Hepatocyte (in vitro differentiated cells): ENCODE results near the gene STARD7. TPM values are rescaled to one million over a fixed set of nuclear protein-coding genes. Genes with fewer than 3 reads are reported as not detected.

Experiments
- DNase-seq: peaks from one replicate; pipeline ENCODE4 v3.0.0-alpha.2; 2016; ENCODE audit warnings: low spot score
- H2AFZ ChIP-seq: fragments of 200-600 bp; sonication (generic); 2 replicates; pipeline ENCODE4 v1.6.0; 2016; ENCODE audit warnings: antibody characterized with exemption, mild to moderate bottlenecking
- H3K27ac ChIP-seq: fragments of 200-600 bp; sonication (generic); 2 replicates; pipeline ENCODE4 v1.5.1; 2016; ENCODE audit warnings: mild to moderate bottlenecking
- H3K27me3 ChIP-seq: fragments of 200-600 bp; sonication (generic); 2 replicates; pipeline ENCODE4 v1.6.1; 2016
- H3K36me3 ChIP-seq: fragments of 200-600 bp; sonication (generic); replicated peaks from 2 replicates; pipeline ENCODE4 v1.5.1; 2016; ENCODE audit warnings: low read depth; ENCODE audit not compliant: insufficient read depth
- H3K4me1 ChIP-seq: fragments of 200-600 bp; sonication (generic); 2 replicates; pipeline ENCODE4 v1.5.1; 2016; ENCODE audit warnings: mild to moderate bottlenecking, moderate library complexity; ENCODE audit not compliant: insufficient read depth
- H3K4me2 ChIP-seq: fragments of 200-600 bp; sonication (generic); 2 replicates; pipeline ENCODE4 v1.6.0; 2016
- H3K4me3 ChIP-seq: fragments of 200-600 bp; sonication (generic); 2 replicates; pipeline ENCODE4 v1.5.1; 2016; ENCODE audit warnings: mild to moderate bottlenecking
- H3K79me2 ChIP-seq: fragments of 200-600 bp; sonication (generic); 2 replicates; pipeline ENCODE4 v1.6.0; 2017; ENCODE audit warnings: mild to moderate bottlenecking
- H3K9me2 ChIP-seq: fragments of 200-600 bp; sonication (generic); replicated peaks from 2 replicates; pipeline ENCODE4 v1.6.0; 2017; ENCODE audit warnings: mild to moderate bottlenecking; ENCODE audit not compliant: insufficient read depth
- H3K9me3 ChIP-seq: fragments of 200-600 bp; sonication (generic); 2 replicates; pipeline ENCODE4 v1.5.1; 2016; ENCODE audit warnings: low read depth, mild to moderate bottlenecking
- H4K20me1 ChIP-seq: fragments of 200-600 bp; sonication (generic); 2 replicates; pipeline ENCODE4 v1.6.0; 2016; ENCODE audit warnings: mild to moderate bottlenecking; ENCODE audit not compliant: insufficient read depth, poor library complexity, severe bottlenecking
- EZH2 ChIP-seq: fragments of 200-600 bp; sonication (generic); IDR thresholded peaks from 2 replicates; pipeline ENCODE4 v1.6.1; 2016; ENCODE audit warnings: antibody characterized with exemption, mild to moderate bottlenecking, borderline replicate concordance
- EZH2phosphoT487 ChIP-seq: fragments of 200-600 bp; sonication (generic); IDR thresholded peaks from one replicate; pipeline ENCODE4 v1.6.1; 2018; ENCODE audit warnings: antibody characterized with exemption, mild to moderate bottlenecking, low read depth, moderate library complexity; ENCODE audit not compliant: unreplicated experiment, severe bottlenecking
- WGBS: methylation state at CpG from one replicate; pipeline ENCODE4 v1.1.6; 2016; ENCODE audit warnings: low lambda C conversion rate; ENCODE audit errors: missing lambda C conversion rate; 5-methylcytosine and 5-hydroxymethylcytosine counted together
- polyA plus RNA-seq: library from polyadenylated mRNA; unstranded; fragments of >200 nt; fragmentation: Nextera tagmentation; extraction: Ambion mirVana; gene quantifications from 2 replicates; pipeline ENCODE4 v1.2.1, GENCODE V29; 2016
- total RNA-seq: library from RNA; depleted of rRNA; stranded (reverse); fragments of >200 nt; gene quantifications from 2 replicates; pipeline ENCODE4 v1.2.3, GENCODE V29; 2014
- TF ChIP-seq, protein P1 (sequence below): fragments of 200-600 bp; sonication (generic); IDR thresholded peaks from 2 replicates; pipeline ENCODE4 v1.5.1; 2016; ENCODE audit warnings: antibody characterized with exemption, mild to moderate bottlenecking; ENCODE audit not compliant: poor library complexity

STARD7 gene
- total and polyA plus RNA-seq, 2 experiments from 2014 or later, result 101 to 138 TPM

DNA sequence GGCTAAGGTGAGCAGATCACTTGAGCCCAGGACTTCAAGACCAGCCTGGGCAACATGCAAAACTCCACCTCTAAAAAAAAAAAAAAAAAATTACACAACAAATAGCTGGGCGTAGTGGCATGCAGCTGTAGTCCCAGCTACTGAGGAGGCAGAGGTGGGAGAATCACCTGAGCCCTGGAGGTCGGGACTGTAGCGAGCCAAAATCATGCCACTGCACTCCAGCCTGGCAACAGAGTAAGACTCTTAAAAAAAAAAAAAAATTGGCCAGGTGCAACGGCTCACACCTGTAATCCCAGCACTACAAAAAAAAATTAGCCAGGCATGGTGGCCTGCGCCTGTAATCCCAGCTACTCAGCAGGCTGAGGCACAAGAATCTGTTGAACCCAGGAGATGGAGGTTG lies 7.3 kb downstream of the STARD7 start:
- Histone ChIP-seq H3K9me3 (no peaks in the 10 kb centered on the region), H3K4me1 (peaks cover 39% of the 10 kb centered on the region), H3K79me2 (peaks cover 100% of the 10 kb centered on the region), H2AFZ (no peak overlapping the region), H3K4me2 (no peak overlapping the region), H3K27ac (no peak overlapping the region), H3K4me3 (no peak overlapping the region), H4K20me1 (peaks cover 85% of the 10 kb centered on the region), H3K27me3 (no peaks in the 10 kb centered on the region), H3K36me3 (no peaks in the 10 kb centered on the region), H3K9me2 (no peaks in the 10 kb centered on the region)
- 82% methylated on average over 5 of the region's 5 CpGs for WGBS
- no peak for DNase-seq
- TF ChIP-seq, protein P1, sequence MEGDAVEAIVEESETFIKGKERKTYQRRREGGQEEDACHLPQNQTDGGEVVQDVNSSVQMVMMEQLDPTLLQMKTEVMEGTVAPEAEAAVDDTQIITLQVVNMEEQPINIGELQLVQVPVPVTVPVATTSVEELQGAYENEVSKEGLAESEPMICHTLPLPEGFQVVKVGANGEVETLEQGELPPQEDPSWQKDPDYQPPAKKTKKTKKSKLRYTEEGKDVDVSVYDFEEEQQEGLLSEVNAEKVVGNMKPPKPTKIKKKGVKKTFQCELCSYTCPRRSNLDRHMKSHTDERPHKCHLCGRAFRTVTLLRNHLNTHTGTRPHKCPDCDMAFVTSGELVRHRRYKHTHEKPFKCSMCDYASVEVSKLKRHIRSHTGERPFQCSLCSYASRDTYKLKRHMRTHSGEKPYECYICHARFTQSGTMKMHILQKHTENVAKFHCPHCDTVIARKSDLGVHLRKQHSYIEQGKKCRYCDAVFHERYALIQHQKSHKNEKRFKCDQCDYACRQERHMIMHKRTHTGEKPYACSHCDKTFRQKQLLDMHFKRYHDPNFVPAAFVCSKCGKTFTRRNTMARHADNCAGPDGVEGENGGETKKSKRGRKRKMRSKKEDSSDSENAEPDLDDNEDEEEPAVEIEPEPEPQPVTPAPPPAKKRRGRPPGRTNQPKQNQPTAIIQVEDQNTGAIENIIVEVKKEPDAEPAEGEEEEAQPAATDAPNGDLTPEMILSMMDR, result no peak
- TF ChIP-seq EZH2 (no peak), EZH2phosphoT487 (no peak)

DNA sequence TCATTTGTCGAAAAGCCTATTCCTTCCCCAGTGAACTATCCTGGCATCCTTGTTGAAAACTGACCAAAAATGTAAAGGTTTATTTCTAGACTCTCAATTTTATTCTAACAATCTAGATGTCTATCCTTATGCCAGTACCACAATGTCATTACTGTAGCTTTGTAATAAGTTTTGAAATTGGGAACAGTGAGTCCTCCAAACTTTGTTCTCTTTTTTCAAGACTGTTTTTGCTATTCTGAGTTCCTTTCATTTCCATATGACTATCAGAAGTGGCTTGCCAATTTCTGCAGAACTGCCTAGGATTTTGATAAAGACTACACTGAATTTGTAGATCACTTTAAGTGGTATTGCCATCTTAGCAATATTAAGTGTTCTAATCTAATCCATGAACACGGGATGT lies 9.7 kb downstream of the STARD7 start:
- Histone ChIP-seq H3K36me3 (no peaks in the 10 kb centered on the region), H3K9me3 (no peaks in the 10 kb centered on the region), H3K4me3 (no peak overlapping the region), H3K27me3 (no peaks in the 10 kb centered on the region), H3K79me2 (peaks cover 100% of the 10 kb centered on the region), H4K20me1 (peaks cover 69% of the 10 kb centered on the region), H2AFZ (no peak overlapping the region), H3K4me2 (no peak overlapping the region), H3K4me1 (peaks cover 26% of the 10 kb centered on the region), H3K9me2 (no peaks in the 10 kb centered on the region), H3K27ac (no peak overlapping the region)
- TF ChIP-seq, protein P1, result no peak
- TF ChIP-seq EZH2 (no peak), EZH2phosphoT487 (no peak)
- 97% methylated on average over 2 of the region's 2 CpGs for WGBS
- DNase-seq, result no peak

DNA sequence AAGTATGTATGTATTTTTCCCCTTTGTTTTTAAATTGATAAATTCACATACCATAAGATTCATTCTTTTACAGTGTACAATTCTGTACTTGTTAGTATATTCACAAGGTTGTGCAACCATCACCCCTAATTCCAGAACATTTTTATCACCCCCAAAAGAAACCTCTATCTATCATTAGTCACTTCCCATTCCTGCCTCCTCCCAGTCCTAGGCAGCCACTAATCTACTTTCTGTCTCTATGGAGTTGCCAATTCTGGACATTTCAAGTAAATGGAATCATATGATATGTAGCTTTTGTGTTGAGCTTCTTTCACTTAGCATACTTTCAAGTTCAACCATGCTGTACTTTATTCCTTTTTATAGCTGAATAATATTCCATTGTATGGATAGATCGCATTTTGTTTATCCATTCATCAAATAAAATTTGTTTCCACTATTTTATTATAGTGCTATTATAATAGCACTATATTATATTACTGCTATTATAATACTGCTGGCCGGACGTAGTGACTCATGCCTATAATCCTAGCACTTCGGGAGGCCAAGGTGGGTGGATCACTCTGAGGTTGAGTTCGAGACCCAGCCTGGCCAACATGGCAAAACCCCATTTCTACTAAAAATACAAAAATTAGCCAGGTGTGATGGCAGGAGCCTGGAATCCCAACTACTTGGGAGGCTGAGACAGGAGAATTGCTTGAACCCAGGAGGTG lies 10.9 kb downstream of the STARD7 start:
- Histone ChIP-seq H3K4me3 (no peak overlapping the region), H3K27me3 (no peaks in the 10 kb centered on the region), H3K9me3 (no peaks in the 10 kb centered on the region), H3K79me2 (peaks cover 100% of the 10 kb centered on the region), H4K20me1 (peaks cover 56% of the 10 kb centered on the region), H3K27ac (no peak overlapping the region), H3K36me3 (no peaks in the 10 kb centered on the region), H3K4me2 (no peak overlapping the region), H3K4me1 (peaks cover 17% of the 10 kb centered on the region), H3K9me2 (no peaks in the 10 kb centered on the region), H2AFZ (no peak overlapping the region)
- no peak for DNase-seq
- no peak for TF ChIP-seq EZH2
- no peak for TF ChIP-seq EZH2phosphoT487
- TF ChIP-seq, protein P1, result no peak
- 85% methylated on average over 5 of the region's 5 CpGs for WGBS
